Vagina (tissue), 2 donors: ENCODE data around the gene IRF8. TPM values are rescaled to one million over a fixed set of nuclear protein-coding genes. Genes with fewer than 3 reads are reported as not detected.
"Not testable (repeated sequence)": the region's sequence is repeated elsewhere in the genome, so short reads cannot be mapped to it uniquely, and the experiment has no call there.

Source experiments
- DNase-seq, 2 donors: peaks; one replicate each; pipeline ENCODE4 v3.0.0-alpha.2; 2017; ENCODE audit errors: extremely low spot score in 2 of 2
- H3K27ac ChIP-seq: fragments of 200-600 bp; sonication (generic); one replicate; pipeline ENCODE4 v1.5.1; 2019
- H3K27me3 ChIP-seq: fragments of 200-600 bp; sonication (generic); one replicate; pipeline ENCODE4 v1.5.1; 2019
- H3K36me3 ChIP-seq, 2 donors: fragments of 200-600 bp; sonication (generic); one replicate each; pipeline ENCODE4 v1.5.1; 2017 to 2019
- H3K4me1 ChIP-seq: fragments of 200-600 bp; sonication (generic); one replicate; pipeline ENCODE4 v1.5.1; 2019
- H3K4me3 ChIP-seq, 2 donors: fragments of 200-600 bp; sonication (generic); 1 replicate in 1 of 2; 2 replicates in 1 of 2; pipeline ENCODE4 v1.5.1; 2016 to 2019
- H3K9me3 ChIP-seq: fragments of 200-600 bp; sonication (generic); one replicate; pipeline ENCODE4 v1.5.1; 2019
- CTCF ChIP-seq, 3 experiments: fragments of 450-650 bp in 2 of 3; fragments of 200-600 bp in 1 of 3; sonication (generic) in 1 of 3; IDR thresholded peaks; one replicate each; pipeline ENCODE4 v1.5.1; 2017 to 2019; ENCODE audit warnings: antibody characterized with exemption in 3 of 3, mild to moderate bottlenecking in 2 of 3, moderate library complexity in 2 of 3
- POLR2A ChIP-seq, 2 donors: fragments of 450-650 bp; IDR thresholded peaks; one replicate each; pipeline ENCODE4 v1.6.1; 2017; ENCODE audit warnings: antibody characterized with exemption in 2 of 2, mild to moderate bottlenecking in 2 of 2, moderate library complexity in 2 of 2
- POLR2AphosphoS5 ChIP-seq, 2 donors: sonication (generic); formaldehyde crosslinking; IDR thresholded peaks; one replicate each; pipeline ENCODE4 v1.9.0; 2017; ENCODE audit warnings: antibody characterized with exemption in 2 of 2, mild to moderate bottlenecking in 2 of 2, low read depth in 1 of 2; ENCODE audit not compliant: insufficient read depth in 1 of 2
- intact Hi-C: fragments of 100-400 bp; cut with DNase I; formaldehyde crosslinking; loops from one replicate; pipeline ENCODE4 v1.15.1; 2023
- total RNA-seq: library from RNA; depleted of rRNA; stranded (reverse); fragments of >200 nt; gene quantifications from one replicate; pipeline ENCODE4 v1.2.3, GENCODE V29; 2016

The IRF8 gene
- total RNA-seq, 1 donor from 2014 or later: 7.6 TPM

- TF ChIP-seq CTCF (IDR thresholded peaks at IDR 0.05): no peak
- TF ChIP-seq POLR2AphosphoS5 (IDR thresholded peaks at IDR 0.05; ENCODE audit: insufficient read depth in 1 of 2, low read depth in 1 of 2): no peak
- TF ChIP-seq POLR2A (IDR thresholded peaks at IDR 0.05): no peak
- Histone ChIP-seq H3K4me3 (no peak overlapping the region), H3K4me1 (no peaks in the 10 kb centered on the region), H3K9me3 (no peaks in the 10 kb centered on the region), H3K27me3 (no peaks in the 10 kb centered on the region), H3K27ac (no peak overlapping the region), H3K36me3 (no peaks in the 10 kb centered on the region)
- DNase-seq: no peak
- intact Hi-C loops: no loop called here
Measured at GRCh38 chr16:85941863-85942644, 43.1 kb downstream of the IRF8 start.

- DNase-seq, H3K4me1 ChIP-seq, H3K4me3 ChIP-seq, H3K27ac ChIP-seq, H3K9me3 ChIP-seq, H3K36me3 ChIP-seq, H3K27me3 ChIP-seq, intact Hi-C loops: not testable (repeated sequence)
Measured at GRCh38 chr16:85942659-85943058, 43.7 kb downstream of the IRF8 start.

DNA sequence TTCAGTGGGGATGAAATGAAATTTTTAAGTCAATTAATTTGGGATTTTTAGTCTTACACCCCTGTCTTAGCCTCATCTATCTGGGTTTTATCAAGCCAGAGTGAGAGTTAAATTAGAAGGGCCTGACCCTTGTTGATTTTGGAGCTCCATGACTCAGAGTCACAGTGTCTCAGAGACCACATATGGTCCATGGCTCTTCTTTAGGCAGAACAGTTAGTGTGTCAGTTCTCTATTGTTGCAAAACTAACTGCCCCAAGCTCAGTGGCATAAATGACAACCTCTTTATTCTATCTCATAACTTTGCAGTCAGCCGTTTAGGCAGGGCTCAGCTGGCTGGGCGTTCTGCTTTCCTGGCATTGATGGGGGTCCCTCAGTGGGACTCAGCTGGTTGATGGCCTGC is 44.7 kb downstream of the IRF8 start:
- no peak for TF ChIP-seq CTCF (IDR thresholded peaks at IDR 0.05)
- Histone ChIP-seq H3K27me3 (no peaks in the 10 kb centered on the region), H3K4me1 (no peaks in the 10 kb centered on the region), H3K36me3 (no peaks in the 10 kb centered on the region), H3K9me3 (no peaks in the 10 kb centered on the region), H3K27ac (no peak overlapping the region), H3K4me3 (no peak overlapping the region)
- intact Hi-C loops: no loop called here
- no peak for DNase-seq

- Histone ChIP-seq H3K4me3 (no peak overlapping the region), H3K27me3 (no peaks in the 10 kb centered on the region), H3K36me3 (no peaks in the 10 kb centered on the region), H3K4me1 (no peaks in the 10 kb centered on the region), H3K9me3 (no peaks in the 10 kb centered on the region), H3K27ac (no peak overlapping the region)
- TF ChIP-seq CTCF (IDR thresholded peaks at IDR 0.05): no peak
- no peak for TF ChIP-seq POLR2A (IDR thresholded peaks at IDR 0.05)
- no peak for TF ChIP-seq POLR2AphosphoS5 (IDR thresholded peaks at IDR 0.05; ENCODE audit: insufficient read depth in 1 of 2, low read depth in 1 of 2)
- DNase-seq: no peak
- intact Hi-C loops: no loop called here
Measured at GRCh38 chr16:85944572-85945423, 45.8 kb downstream of the IRF8 start.

- intact Hi-C loops: no loop called here
- H3K9me3 ChIP-seq: no peaks in the 10 kb centered on the region
- no peak for DNase-seq
- H3K27me3 ChIP-seq: no peaks in the 10 kb centered on the region
- H3K27ac ChIP-seq: no peak overlapping the region
- no peak for TF ChIP-seq CTCF (IDR thresholded peaks at IDR 0.05)
- no peak for TF ChIP-seq POLR2AphosphoS5 (IDR thresholded peaks at IDR 0.05; ENCODE audit: insufficient read depth in 1 of 2, low read depth in 1 of 2)
- TF ChIP-seq POLR2A (IDR thresholded peaks at IDR 0.05): no peak
- no peaks in the 10 kb centered on the region for H3K36me3 ChIP-seq
- H3K4me1 ChIP-seq: no peaks in the 10 kb centered on the region
- no peak overlapping the region for H3K4me3 ChIP-seq
Measured at GRCh38 chr16:85945424-85945751, 46.4 kb downstream of the IRF8 start.
